Activated naive CD8-positive, alpha-beta T cell (primary cell): ENCODE results near the gene DRC7.
A peak's percentile ranks its signal among the peaks of the same experiment; 100 is the strongest.

Experiments used
- H3K27ac Mint-ChIP-seq: one replicate; pipeline ENCODE4 v1.8.0; 2021; ENCODE audit warnings: mixed read lengths
- H3K27me3 Mint-ChIP-seq: one replicate; pipeline ENCODE4 v1.8.0; 2021; ENCODE audit warnings: mixed read lengths
- H3K36me3 Mint-ChIP-seq: one replicate; pipeline ENCODE4 v1.8.0; 2021; ENCODE audit warnings: mixed read lengths
- H3K4me1 Mint-ChIP-seq: one replicate; pipeline ENCODE4 v1.8.0; 2021; ENCODE audit warnings: low read depth, mixed read lengths
- H3K4me3 Mint-ChIP-seq: one replicate; pipeline ENCODE4 v1.8.0; 2021; ENCODE audit warnings: mild to moderate bottlenecking, mixed read lengths
- H3K9me3 Mint-ChIP-seq: one replicate; pipeline ENCODE4 v1.8.0; 2021; ENCODE audit warnings: low read depth, mixed read lengths

Gene DRC7

DNA sequence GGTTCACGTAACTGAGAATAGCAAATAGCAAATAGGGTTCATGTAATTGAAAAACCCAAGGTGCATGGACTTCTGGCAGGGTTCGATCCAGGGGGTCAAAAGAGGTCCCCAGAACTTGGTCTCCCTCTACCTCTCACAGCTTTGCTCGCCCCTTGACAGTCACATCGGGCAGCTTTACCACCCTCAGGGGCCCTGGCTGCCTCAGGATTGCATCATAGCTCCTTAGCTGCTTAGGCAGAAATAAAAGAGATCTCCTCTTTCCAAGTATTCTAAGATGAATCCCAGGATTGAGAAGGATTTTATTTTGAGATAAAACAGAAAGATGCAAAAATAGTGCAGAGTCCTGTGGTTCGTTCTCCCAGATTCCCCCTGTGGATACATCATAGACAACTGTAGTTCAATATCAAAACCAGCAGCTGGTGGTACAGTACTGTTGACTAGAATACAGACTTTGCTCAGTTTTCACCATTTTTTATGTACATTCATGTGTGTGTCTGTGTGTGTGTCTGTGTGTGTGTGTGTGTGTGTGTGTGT lies 13.7 kb upstream of the DRC7 start:
- no peak overlapping the region for H3K4me3 Mint-ChIP-seq
- no peaks in the 10 kb centered on the region for H3K27me3 Mint-ChIP-seq
- H3K9me3 Mint-ChIP-seq, result no peaks in the 10 kb centered on the region
- no peak overlapping the region for H3K27ac Mint-ChIP-seq
- H3K4me1 Mint-ChIP-seq, result peaks cover 2% of the 10 kb centered on the region
- H3K36me3 Mint-ChIP-seq, result no peaks in the 10 kb centered on the region

- Mint-ChIP-seq H3K36me3 (no peaks in the 10 kb centered on the region), H3K27me3 (no peaks in the 10 kb centered on the region), H3K9me3 (no peaks in the 10 kb centered on the region), H3K4me1 (peaks cover 2% of the 10 kb centered on the region), H3K27ac (no peak overlapping the region), H3K4me3 (no peak overlapping the region)
Measured at GRCh38 chr16:57681950-57682728, 12.5 kb upstream of the DRC7 start.

GRCh38 chr16:57682809-57683635 lies 11.6 kb upstream of the DRC7 start:
- H3K9me3 Mint-ChIP-seq, result no peaks in the 10 kb centered on the region
- H3K4me1 Mint-ChIP-seq, result peaks cover 2% of the 10 kb centered on the region
- H3K36me3 Mint-ChIP-seq, result no peaks in the 10 kb centered on the region
- H3K4me3 Mint-ChIP-seq, result no peak overlapping the region
- H3K27ac Mint-ChIP-seq, result no peak overlapping the region
- H3K27me3 Mint-ChIP-seq, result no peaks in the 10 kb centered on the region

DNA sequence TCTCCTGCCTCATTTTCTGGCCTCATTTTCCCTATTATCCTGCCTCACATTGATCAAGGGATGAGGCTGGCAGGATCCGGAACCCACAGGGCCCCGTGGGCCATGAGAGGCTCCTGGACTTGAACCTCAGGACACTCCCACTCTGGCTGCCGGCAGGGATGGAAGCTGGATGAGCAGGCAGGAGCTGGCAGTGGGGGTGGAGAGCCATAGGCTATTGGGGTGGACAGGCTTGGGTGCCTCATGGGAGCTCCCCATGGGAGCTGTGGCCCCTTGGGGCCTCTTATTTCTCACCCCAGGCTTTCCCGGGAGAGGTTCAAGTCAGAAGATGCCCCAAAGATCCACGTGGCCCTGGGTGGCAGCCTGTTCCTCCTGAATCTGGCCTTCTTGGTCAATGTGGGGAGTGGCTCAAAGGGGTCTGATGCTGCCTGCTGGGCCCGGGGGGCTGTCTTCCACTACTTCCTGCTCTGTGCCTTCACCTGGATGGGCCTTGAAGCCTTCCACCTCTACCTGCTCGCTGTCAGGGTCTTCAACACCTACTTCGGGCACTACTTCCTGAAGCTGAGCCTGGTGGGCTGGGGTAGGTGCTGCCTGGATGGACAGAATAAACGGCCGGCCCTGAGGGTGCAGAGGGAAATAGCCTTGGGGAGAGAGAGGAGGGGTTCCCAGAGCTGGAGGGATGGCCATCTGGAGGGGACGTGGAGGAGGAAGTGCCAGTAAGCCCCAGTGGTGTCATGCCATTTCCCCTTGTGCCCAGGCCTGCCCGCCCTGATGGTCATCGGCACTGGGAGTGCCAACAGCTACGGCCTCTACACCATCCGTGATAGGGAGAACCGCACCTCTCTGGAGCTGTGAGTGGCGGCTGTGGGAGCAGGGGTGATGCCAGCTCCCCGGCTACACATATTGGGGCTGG lies 10.7 kb upstream of the DRC7 start:
- no peak overlapping the region for H3K27ac Mint-ChIP-seq
- no peaks in the 10 kb centered on the region for H3K9me3 Mint-ChIP-seq
- peaks cover 6% of the 10 kb centered on the region for H3K4me1 Mint-ChIP-seq
- H3K27me3 Mint-ChIP-seq, result no peaks in the 10 kb centered on the region
- H3K36me3 Mint-ChIP-seq, result no peaks in the 10 kb centered on the region
- H3K4me3 Mint-ChIP-seq, result no peak overlapping the region

DNA sequence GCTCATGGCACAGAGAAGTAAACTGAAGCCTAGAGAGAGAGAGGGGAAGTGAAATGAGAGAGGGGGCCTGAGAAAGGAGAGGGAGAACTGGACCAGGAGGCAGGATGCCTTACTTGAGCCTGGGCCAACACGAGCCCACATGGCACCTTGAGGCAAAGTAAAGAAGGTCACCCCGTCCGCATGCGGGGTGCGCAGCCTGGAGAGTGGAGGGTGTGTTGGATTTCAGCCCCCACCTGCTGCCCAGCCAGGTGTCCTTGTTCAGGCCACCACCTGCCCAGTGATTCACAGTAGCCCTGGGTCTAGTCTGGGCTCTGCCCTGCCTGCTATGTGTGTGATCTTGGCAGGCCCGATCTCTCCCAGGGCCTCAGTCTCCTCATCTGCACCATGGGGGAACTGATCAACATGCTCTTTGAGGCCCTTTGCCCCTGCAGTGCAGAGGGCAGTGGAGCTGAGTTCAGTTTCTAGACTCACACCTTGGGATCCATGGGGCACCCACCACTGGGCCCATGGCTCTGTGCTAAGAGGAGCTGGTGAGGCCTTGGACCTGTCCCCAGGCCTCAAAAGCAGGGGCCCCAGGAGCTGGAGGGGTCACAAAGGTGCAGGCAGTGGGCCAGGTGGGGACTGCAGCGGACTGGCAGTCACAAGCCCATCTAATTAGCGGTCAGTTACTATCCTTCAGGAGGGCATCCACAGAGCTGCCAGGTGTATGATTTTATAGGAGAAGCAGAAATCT lies 9.8 kb upstream of the DRC7 start:
- H3K27ac Mint-ChIP-seq, result no peak overlapping the region
- peaks cover 15% of the 10 kb centered on the region for H3K4me1 Mint-ChIP-seq
- no peaks in the 10 kb centered on the region for H3K27me3 Mint-ChIP-seq
- H3K9me3 Mint-ChIP-seq, result no peaks in the 10 kb centered on the region
- no peak overlapping the region for H3K4me3 Mint-ChIP-seq
- no peaks in the 10 kb centered on the region for H3K36me3 Mint-ChIP-seq

DNA sequence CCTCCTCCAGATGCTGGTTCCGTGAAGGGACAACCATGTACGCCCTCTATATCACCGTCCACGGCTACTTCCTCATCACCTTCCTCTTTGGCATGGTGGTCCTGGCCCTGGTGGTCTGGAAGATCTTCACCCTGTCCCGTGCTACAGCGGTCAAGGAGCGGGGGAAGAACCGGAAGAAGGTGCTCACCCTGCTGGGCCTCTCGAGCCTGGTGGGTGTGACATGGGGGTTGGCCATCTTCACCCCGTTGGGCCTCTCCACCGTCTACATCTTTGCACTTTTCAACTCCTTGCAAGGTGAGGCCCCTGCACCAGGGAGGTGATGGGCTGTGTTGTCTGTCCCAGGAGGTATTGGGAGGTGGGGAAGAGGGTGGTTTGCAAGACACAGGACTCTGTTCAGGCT lies 9.0 kb upstream of the DRC7 start:
- H3K36me3 Mint-ChIP-seq, result no peaks in the 10 kb centered on the region
- H3K4me1 Mint-ChIP-seq, result peaks cover 18% of the 10 kb centered on the region
- H3K9me3 Mint-ChIP-seq, result no peaks in the 10 kb centered on the region
- no peak overlapping the region for H3K4me3 Mint-ChIP-seq
- no peak overlapping the region for H3K27ac Mint-ChIP-seq
- no peaks in the 10 kb centered on the region for H3K27me3 Mint-ChIP-seq

GRCh38 chr16:57686577-57686976 lies 8.0 kb upstream of the DRC7 start:
- Mint-ChIP-seq H3K36me3 (no peaks in the 10 kb centered on the region), H3K4me3 (no peak overlapping the region), H3K27me3 (no peaks in the 10 kb centered on the region), H3K27ac (no peak overlapping the region), H3K9me3 (no peaks in the 10 kb centered on the region), H3K4me1 (peaks cover 18% of the 10 kb centered on the region)

DNA sequence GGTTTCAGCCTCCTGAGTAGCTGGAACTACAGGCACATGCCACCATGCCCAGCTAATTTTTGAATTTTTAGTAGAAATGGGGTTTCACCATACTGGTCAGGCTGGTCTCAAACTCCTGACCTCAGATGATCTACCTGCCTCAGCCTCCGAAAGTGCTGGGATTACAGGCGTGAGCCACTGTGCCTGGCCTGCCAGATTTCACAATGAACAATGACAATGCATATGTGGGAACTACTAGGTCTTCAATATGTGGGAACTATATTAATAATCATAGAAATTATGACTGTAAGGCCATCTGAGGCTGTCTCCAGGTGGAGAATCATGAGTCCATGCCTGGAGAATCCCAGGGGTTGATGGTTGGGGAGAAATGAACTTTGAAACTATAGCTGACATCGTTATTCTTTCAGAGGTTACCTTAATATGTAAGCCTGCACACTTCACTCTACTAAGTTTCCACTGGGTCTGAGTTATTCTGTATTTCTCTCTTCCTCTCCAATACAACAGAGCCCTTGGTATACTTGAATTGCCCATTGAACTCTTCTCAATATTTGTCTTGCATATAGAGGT lies 7.2 kb upstream of the DRC7 start:
- no peaks in the 10 kb centered on the region for H3K9me3 Mint-ChIP-seq
- peak overlapping the region; percentile 47 for H3K27ac Mint-ChIP-seq
- no peak overlapping the region for H3K4me3 Mint-ChIP-seq
- H3K4me1 Mint-ChIP-seq, result peaks cover 18% of the 10 kb centered on the region
- no peaks in the 10 kb centered on the region for H3K27me3 Mint-ChIP-seq
- no peaks in the 10 kb centered on the region for H3K36me3 Mint-ChIP-seq

DNA sequence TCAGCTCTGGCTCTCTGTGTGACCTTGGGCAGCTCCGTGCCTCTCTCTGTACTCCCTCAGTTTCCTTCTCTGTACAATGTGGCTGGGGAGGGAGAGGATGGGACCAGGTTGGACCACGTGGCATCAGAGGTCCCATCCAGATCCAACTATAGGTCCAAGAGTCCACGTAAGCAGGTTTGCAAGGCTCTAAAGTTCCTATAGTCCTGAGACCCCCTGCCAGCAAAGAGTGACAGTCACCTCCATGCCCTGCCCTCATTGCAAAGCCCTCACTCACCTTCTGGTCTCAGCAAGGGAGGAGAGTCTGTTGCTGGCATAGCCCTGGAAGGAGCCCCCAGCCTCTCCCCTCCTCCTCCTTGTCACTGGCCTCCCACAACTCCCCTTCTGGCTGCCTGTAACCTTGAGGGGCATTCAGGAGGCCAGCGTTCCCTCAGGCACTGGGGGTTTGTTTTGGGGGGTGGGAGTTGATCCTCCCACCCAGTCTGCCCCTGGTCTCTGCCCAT lies 6.1 kb upstream of the DRC7 start:
- Mint-ChIP-seq H3K27ac (peak overlapping the region; percentile 22), H3K4me1 (peaks cover 18% of the 10 kb centered on the region), H3K27me3 (no peaks in the 10 kb centered on the region), H3K4me3 (no peak overlapping the region), H3K36me3 (no peaks in the 10 kb centered on the region), H3K9me3 (no peaks in the 10 kb centered on the region)

- Mint-ChIP-seq H3K36me3 (no peaks in the 10 kb centered on the region), H3K9me3 (no peaks in the 10 kb centered on the region), H3K4me3 (peak overlapping the region; percentile 56), H3K27ac (peak overlapping the region; percentile 84), H3K4me1 (peaks cover 18% of the 10 kb centered on the region), H3K27me3 (no peaks in the 10 kb centered on the region)
Measured at GRCh38 chr16:57688987-57689761, 5.4 kb upstream of the DRC7 start.

DNA sequence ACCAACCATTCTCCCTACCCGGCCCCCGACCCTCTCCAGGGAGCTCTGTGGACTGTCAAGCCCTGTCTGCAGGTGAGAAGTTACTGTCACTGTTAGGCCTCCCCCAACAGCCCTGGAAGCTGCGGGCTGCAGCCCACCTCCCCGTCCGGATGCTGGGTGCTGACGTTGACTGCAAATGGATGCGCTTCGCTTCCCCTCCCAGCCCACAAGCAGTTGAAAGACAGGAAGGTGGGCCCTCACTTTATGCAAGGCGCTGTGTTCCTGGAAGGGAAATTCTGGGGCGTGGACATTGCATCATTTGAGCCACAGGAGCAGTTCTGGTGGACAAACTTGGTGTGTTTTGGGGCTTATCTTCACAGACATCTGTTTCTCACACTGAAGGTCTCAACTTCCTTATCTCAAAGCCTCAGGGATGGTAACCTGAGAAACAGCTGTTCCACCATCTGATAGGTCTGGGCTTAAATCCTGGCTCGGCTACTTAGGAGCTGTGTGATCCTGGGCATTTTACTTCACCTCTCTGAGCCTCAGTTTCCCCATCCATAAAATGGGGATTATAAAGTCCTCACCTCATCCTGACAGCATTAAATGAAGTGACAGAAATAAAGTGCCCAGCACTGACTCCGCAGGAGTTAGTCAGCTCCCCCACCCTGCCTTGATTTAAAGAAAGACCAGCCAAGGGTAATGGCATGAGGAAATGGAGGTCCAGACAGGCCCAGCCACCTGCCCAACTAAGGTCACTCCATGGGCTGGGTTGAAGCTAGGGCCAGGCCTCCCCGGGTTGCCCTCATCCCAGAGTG lies 4.6 kb upstream of the DRC7 start:
- H3K27me3 Mint-ChIP-seq, result no peaks in the 10 kb centered on the region
- H3K4me3 Mint-ChIP-seq, result peak overlapping the region; percentile 56
- peak overlapping the region; percentile 84 for H3K27ac Mint-ChIP-seq
- H3K4me1 Mint-ChIP-seq, result peaks cover 23% of the 10 kb centered on the region
- H3K36me3 Mint-ChIP-seq, result no peaks in the 10 kb centered on the region
- H3K9me3 Mint-ChIP-seq, result no peaks in the 10 kb centered on the region

DNA sequence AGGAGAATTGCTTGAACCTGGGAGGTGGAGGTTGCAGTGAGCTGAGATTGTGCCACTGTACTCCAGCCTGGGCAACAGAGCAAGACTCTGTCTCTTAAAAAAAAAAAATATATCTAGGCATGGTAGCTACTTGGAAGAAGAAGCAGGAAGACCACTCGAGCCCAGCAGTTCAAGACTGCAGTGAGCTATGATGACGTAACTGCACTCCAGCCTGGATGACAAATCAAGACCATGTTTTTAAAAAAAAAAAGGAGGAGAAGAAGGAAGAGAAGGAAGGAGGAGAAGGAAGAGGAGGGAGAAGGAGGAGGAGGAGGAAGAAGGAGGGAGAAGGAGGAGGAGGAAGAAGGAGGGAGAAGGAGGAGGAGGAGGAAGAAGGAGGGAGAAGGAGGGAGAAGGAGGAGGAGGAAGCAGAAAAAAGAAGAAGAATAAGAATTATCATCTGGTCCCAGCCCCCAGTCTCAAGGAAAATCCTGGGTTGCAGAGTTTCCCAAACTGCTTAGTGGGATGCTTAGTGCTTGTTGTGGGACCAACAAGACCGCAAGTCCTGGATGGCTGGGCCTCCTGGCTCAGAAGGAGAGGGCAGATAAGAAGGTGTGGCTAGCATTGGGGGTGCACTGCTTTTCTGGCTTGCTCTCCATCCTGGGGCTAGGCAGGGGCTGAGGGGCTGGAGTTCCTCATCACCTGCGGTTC lies 3.7 kb upstream of the DRC7 start:
- Mint-ChIP-seq H3K9me3 (no peaks in the 10 kb centered on the region), H3K36me3 (no peaks in the 10 kb centered on the region), H3K27ac (no peak overlapping the region), H3K4me1 (peaks cover 28% of the 10 kb centered on the region), H3K4me3 (no peak overlapping the region), H3K27me3 (no peaks in the 10 kb centered on the region)
